Stimulated activated CD8-positive, alpha-beta memory T cell treated with anti-CD3 and anti-CD28 coated beads, Interleukin-7, amount 100 ng/mL, for 24 hours (primary cell): ENCODE data around the gene HPN.
A peak's percentile ranks its signal among the peaks of the same experiment; 100 is the strongest.

Experiments
- DNase-seq: peaks from one replicate; pipeline ENCODE4 v3.0.0-alpha.2; 2020; ENCODE audit warnings: low read depth

Gene HPN

DNA sequence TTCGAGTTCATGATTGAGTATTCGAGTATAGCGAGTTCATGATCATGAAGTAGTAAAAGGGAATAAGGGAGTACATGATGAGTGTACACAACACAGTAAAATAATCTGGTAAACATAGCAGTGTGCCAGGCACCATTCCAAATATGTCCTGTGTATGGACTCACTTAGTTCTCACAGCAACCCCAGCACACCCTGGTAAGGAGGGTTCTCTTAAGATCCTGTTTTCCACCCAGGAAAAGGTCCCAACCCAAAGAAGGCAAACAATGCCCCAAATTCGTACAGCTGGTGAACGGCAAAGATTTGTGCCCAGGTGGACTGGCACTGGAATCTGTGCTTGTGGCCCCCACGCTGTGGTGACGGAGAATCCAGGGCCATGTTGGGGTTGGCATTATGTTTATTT is 21.4 kb downstream of the HPN start:
- no peak for DNase-seq

- DNase-seq: no peak
Measured at GRCh38 chr19:35063940-35064818, 22.7 kb downstream of the HPN start.

- no peak for DNase-seq
Measured at GRCh38 chr19:35065574-35065973, 24.1 kb downstream of the HPN start.

GRCh38 chr19:35066121-35066520 is 24.6 kb downstream of the HPN start:
- no peak for DNase-seq

GRCh38 chr19:35066691-35067563 is 25.4 kb downstream of the HPN start:
- peak; percentile 89 for DNase-seq

DNA sequence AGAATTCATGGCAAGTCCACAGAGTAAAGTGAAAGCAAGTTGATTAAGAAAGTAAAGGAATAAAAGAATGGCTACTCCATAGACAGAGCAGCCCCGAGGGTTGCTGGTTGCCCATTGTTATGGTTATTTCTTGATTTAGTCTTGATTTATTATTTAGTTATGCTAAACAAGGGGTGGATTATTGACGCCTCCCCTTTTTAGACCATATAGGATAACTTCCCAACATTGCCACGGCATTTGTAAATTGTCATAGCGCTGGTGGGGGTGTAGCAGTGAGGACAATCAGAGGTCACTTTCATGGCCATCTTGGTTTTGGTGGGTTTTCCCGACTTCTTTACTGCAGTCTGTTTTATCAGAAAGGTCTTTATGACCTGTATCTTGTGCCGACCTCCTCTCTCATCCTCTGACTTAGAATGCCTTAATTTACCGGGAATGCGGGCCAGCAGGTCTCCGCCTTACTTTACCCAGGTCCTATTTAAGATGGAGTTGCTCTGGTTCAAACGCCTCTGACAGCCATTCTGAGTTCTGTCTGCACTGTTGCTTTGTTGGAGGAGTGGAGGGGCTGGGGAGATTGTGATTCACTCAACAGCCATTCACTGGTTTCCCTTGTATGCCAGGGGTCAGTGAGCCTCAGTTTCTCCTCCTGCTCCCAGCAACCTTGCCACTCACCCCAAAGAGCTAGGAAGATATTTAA is 27.6 kb downstream of the HPN start:
- DNase-seq: no peak

DNA sequence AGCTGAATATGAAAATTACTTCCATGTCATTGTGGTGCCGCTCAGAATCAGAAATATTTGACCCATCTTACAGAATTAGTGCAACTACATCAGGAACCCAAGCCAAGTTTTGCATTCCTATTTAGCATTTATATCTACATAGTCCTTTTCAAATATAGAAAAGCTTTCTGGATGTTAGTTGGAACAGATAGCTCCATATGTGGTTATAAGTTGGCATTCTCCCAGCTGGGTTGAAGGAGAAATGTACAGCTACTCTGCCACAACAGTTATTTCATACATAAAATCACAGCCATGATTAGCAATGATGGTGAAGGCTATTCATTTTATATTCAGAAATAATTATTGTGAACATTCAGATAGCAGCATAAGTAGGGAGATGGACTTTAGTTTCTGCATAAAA is 28.2 kb downstream of the HPN start:
- DNase-seq: no peak

- DNase-seq: no peak
Measured at GRCh38 chr19:35070471-35070870, 28.9 kb downstream of the HPN start.

DNA sequence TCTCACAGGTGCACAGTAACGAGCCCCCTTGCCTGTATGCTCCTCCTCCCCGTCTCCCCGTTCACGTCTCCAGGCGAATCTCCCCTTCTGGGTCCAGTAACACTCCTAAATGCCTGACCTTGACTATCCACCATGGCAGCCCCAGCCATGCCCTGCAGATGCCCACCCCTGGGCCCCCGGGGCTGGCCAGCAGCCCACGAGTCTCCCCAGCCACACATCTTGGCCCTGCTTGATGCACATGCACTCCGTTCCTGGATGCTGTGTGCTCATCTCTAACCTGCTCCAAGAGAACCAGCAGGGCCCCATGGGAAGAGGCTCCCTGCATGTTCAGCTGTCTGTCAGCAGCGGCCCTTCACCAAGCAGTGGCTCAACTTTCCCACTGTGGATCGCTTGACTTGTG is 32.0 kb downstream of the HPN start:
- no peak for DNase-seq

DNA sequence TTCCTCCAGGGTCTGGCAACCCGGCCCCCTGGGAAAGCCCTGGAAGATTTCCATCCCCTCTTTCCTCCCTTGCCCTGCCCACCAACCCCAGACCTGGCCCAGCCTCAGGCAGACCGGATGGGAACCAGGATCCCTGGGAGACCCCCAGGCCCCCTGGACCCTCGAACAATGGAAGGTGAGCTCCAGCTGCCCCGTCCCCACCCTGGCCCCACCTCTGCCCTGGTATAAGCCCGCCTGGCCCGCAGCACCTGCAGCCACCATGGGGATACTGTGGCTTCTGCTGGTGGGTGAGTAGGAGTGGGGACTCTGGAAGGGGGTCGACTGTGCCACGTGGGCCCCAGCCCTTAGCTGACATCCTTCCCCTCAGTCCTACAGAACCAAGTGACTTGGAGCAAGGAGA is 32.4 kb downstream of the HPN start:
- no peak for DNase-seq

GRCh38 chr19:35074426-35075201 is 33.1 kb downstream of the HPN start:
- DNase-seq: no peak

DNA sequence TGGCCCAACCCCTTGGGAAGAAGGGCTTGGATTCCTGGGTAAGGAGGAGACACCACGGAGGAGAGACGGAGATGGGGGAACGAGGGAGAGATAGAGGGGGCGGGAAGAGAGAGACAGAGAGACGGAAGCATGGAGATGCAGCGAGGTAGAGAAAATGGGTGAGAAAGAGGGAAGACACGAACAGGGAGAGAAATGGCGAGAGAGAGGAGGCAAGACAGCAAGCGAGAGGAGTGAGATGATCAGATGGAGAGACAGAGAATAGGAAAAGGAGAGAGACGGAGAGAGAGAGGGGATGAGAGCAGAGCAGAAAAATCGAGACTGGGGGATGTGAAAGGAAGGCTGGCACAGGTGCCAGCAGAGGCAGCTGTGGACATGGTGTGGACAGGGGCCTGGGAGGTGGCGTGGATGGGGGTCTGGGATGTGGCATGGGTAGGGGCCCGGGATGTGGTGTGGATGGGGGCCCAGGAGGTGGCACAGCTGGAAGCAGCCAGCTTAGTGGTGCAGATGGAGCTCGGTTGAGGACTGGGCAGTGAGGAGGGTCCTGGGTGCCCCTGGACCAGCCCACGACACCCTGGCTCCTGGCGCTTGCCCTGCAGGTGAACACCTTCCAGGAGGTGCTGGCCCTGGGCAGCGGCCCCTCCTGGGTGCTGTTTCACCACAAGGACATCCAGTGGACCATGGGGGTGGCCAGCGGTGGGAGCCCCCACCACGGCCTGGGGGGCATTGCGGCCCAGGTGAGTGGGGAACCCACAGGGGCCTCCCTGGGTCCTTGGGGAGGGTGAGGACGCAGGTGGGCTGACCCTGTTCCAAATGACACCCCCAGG is 33.9 kb downstream of the HPN start:
- no peak for DNase-seq

DNA sequence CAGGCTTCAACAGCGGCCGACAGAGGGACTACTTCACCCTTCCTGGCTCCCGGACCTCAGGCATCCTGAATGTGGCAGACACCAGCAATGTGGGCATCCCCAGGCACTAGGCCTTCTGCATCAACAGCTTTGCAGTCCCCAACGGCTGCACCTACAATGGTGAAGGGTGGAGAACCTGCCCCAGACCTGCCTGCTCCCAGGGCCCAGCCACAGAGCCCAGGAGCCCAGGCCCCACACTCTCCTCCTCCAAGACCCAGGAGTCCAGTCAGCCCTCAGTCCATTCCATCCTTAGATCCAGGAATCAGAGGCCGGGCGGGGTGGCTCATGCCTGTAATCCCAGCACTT is 34.5 kb downstream of the HPN start:
- DNase-seq: no peak

GRCh38 chr19:35076657-35077056 is 35.1 kb downstream of the HPN start:
- no peak for DNase-seq

- DNase-seq: no peak
Measured at GRCh38 chr19:35077411-35078223, 36.1 kb downstream of the HPN start.

- no peak for DNase-seq
Measured at GRCh38 chr19:35079826-35080225, 38.3 kb downstream of the HPN start.

- DNase-seq: no peak
Measured at GRCh38 chr19:35080613-35081170, 39.2 kb downstream of the HPN start.

DNA sequence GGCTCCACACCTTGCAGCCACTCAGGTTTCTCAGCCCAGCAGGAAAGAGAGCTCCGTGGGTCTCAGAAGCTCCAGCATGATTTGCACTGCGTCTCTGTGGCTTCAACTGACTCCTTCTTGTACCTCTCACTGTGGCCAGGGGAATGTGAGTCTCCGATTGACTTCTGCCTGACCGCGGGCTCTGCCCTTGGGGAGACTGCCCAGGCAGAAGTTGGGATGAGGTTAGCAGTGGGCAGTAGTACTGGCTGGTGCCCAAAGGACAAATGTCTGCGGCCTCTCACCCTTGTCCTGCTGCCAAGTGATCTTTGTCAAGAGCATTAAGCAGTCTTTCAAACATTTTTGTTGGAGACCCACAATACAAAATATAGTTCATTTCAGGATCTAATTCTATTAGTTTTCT is 39.7 kb downstream of the HPN start:
- no peak for DNase-seq

DNA sequence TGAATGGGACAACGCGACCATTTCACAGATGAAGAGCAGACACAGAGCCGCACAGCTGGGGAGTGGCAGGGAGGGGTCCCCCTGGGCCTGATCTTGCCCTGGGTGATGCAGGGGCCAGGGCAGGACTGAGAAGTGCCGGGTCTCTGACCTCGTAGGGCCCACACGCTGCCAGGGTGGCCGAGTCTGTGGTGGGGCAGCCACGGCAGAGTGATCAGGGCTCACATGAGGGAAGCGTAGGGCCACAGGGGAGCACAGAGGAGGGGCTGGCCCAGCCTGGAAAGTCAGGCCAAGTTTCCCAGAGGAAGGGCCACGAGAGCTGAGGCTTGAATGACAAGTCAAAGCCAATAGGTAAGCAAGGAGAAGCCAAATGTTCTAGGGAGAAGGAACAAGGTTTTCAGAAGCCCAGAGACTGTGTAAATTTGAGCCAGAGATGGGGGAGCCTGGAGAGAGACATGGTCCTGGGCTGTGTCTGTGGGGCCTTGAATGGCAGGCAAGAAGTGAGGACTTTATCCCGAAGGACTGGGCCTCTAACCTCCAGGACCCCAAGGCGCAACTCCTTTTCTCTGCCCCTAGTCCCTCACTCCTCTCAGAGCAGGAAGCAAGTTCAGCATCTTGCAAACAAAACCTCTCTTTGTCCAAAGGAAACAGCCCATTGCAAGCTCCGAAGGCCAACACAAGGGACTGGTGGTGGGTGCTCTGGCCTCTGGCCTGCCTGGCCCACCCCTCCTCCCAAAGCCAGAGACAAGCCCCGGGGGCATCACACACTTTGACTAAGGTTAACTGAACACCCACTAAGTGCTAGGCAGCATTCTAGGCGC is 42.4 kb downstream of the HPN start:
- DNase-seq: no peak
